ENCODE measurements around the gene ESPNL.

- TF ChIP-seq, protein P1, sequence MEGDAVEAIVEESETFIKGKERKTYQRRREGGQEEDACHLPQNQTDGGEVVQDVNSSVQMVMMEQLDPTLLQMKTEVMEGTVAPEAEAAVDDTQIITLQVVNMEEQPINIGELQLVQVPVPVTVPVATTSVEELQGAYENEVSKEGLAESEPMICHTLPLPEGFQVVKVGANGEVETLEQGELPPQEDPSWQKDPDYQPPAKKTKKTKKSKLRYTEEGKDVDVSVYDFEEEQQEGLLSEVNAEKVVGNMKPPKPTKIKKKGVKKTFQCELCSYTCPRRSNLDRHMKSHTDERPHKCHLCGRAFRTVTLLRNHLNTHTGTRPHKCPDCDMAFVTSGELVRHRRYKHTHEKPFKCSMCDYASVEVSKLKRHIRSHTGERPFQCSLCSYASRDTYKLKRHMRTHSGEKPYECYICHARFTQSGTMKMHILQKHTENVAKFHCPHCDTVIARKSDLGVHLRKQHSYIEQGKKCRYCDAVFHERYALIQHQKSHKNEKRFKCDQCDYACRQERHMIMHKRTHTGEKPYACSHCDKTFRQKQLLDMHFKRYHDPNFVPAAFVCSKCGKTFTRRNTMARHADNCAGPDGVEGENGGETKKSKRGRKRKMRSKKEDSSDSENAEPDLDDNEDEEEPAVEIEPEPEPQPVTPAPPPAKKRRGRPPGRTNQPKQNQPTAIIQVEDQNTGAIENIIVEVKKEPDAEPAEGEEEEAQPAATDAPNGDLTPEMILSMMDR (optimal IDR thresholded peaks at IDR 0.05 in 1 of 3, IDR thresholded peaks at IDR 0.05 in 1 of 3, conservative IDR thresholded peaks at IDR 0.05 in 1 of 3; ENCODE audit: extremely low read depth in 1 of 3, insufficient read depth in 2 of 3, low read length in 3 of 3): no peak
- TF ChIP-seq EZH2 (IDR thresholded peaks at IDR 0.05; ENCODE audit: low read length): no peak
Observed at GRCh38 chr2:238180554-238180953, 80.4 kb downstream of the ESPNL start.
